ENCODE data around the gene USHBP1. TPM values are rescaled to one million over a fixed set of nuclear protein-coding genes. Genes with fewer than 3 reads are reported as not detected.

USHBP1 gene
- total and polyA plus RNA-seq, 2 of the 13 experiments (the other 11 are each of a cell fraction or from before 2014, with no cell fraction given), result 0.15 to 1.5 TPM

DNA sequence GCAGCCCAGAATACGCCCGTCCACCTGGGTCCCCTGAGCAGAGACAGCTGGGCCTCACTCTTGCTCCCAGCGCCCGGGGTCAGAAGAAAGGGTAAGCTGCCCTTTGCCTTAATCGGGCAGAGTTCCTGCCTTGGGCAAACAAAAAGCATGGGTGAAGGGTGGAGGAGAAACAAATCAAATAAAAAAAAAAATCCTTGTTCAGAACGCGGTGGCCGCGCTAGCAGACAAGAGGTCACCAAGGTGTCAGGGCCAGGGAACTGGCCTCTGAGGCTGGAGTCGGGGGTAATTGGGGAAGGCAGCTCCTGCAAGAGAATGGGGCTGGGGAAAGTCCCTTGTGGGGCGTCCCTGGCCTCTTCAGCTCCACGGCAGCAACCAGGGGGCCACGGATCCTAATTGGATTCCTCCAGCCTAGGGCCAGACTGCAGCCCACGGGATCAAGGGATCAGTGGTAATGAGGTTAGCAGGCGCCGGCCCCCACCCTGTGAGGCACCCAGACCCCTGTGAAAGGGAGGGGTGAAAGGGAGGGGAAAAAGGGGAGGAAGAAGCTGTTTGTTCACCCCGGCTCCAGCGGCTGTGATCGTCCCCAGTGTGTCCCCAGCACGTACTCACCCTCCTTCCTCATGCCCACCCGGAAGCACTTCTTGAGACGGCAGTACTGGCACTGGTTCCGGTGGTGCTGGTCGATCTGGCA lies 24.3 kb downstream of the USHBP1 start (continued):
- TF ChIP-seq, protein P1, sequence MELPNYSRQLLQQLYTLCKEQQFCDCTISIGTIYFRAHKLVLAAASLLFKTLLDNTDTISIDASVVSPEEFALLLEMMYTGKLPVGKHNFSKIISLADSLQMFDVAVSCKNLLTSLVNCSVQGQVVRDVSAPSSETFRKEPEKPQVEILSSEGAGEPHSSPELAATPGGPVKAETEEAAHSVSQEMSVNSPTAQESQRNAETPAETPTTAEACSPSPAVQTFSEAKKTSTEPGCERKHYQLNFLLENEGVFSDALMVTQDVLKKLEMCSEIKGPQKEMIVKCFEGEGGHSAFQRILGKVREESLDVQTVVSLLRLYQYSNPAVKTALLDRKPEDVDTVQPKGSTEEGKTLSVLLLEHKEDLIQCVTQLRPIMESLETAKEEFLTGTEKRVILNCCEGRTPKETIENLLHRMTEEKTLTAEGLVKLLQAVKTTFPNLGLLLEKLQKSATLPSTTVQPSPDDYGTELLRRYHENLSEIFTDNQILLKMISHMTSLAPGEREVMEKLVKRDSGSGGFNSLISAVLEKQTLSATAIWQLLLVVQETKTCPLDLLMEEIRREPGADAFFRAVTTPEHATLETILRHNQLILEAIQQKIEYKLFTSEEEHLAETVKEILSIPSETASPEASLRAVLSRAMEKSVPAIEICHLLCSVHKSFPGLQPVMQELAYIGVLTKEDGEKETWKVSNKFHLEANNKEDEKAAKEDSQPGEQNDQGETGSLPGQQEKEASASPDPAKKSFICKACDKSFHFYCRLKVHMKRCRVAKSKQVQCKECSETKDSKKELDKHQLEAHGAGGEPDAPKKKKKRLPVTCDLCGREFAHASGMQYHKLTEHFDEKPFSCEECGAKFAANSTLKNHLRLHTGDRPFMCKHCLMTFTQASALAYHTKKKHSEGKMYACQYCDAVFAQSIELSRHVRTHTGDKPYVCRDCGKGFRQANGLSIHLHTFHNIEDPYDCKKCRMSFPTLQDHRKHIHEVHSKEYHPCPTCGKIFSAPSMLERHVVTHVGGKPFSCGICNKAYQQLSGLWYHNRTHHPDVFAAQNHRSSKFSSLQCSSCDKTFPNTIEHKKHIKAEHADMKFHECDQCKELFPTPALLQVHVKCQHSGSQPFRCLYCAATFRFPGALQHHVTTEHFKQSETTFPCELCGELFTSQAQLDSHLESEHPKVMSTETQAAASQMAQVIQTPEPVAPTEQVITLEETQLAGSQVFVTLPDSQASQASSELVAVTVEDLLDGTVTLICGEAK (IDR thresholded peaks at IDR 0.05), result no peak
- TF ChIP-seq, protein P1 (CRISPR knock-in tag; IDR thresholded peaks at IDR 0.05), result peak; percentile 59
- TF ChIP-seq NFYB (CRISPR knock-in tag; IDR thresholded peaks at IDR 0.05) (no peak), ZNF766 (CRISPR knock-in tag; IDR thresholded peaks at IDR 0.05; ENCODE audit: borderline replicate concordance) (0 out of 2 replicates have a peak, but pooled peaks have one; percentile 27), CAMTA2 (CRISPR knock-in tag; IDR thresholded peaks at IDR 0.05; ENCODE audit: borderline replicate concordance) (no peak), ZMYM3 (CRISPR knock-in tag; IDR thresholded peaks at IDR 0.05) (peak; percentile 56; the same call in 1 of the 2 replicates), MTA1 (CRISPR knock-in tag; IDR thresholded peaks at IDR 0.05; ENCODE audit: borderline replicate concordance) (peak; percentile 80; the same call in 1 of the 2 replicates), NCOR1 (IDR thresholded peaks at IDR 0.05; ENCODE audit: borderline replicate concordance, low read length) (peak; percentile 81; the same call in 1 of the 2 replicates), SATB2 (CRISPR knock-in tag; IDR thresholded peaks at IDR 0.05) (no peak), SP5 (CRISPR knock-in tag; IDR thresholded peaks at IDR 0.05; ENCODE audit: borderline replicate concordance, low read depth) (no peak), IKZF1 (IDR thresholded peaks at IDR 0.05) (no peak), ZNF225 (CRISPR knock-in tag; IDR thresholded peaks at IDR 0.05) (no peak)
- TF ChIP-seq, protein P2, sequence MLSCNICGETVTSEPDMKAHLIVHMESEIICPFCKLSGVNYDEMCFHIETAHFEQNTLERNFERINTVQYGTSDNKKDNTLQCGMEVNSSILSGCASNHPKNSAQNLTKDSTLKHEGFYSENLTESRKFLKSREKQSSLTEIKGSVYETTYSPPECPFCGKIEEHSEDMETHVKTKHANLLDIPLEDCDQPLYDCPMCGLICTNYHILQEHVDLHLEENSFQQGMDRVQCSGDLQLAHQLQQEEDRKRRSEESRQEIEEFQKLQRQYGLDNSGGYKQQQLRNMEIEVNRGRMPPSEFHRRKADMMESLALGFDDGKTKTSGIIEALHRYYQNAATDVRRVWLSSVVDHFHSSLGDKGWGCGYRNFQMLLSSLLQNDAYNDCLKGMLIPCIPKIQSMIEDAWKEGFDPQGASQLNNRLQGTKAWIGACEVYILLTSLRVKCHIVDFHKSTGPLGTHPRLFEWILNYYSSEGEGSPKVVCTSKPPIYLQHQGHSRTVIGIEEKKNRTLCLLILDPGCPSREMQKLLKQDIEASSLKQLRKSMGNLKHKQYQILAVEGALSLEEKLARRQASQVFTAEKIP (CRISPR knock-in tag; IDR thresholded peaks at IDR 0.05; ENCODE audit: borderline replicate concordance), result no peak

Measured in HepG2 (cell line).